ENCODE results near the gene ETS1. TPM values are rescaled to one million over a fixed set of nuclear protein-coding genes. Genes with fewer than 3 reads are reported as not detected.

ETS1 gene, protein sequence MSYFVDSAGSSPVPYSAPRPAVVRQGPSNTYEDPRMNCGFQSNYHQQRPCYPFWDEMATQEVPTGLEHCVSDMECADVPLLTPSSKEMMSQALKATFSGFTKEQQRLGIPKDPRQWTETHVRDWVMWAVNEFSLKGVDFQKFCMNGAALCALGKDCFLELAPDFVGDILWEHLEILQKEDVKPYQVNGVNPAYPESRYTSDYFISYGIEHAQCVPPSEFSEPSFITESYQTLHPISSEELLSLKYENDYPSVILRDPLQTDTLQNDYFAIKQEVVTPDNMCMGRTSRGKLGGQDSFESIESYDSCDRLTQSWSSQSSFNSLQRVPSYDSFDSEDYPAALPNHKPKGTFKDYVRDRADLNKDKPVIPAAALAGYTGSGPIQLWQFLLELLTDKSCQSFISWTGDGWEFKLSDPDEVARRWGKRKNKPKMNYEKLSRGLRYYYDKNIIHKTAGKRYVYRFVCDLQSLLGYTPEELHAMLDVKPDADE
- polyA plus RNA-seq (2011; rRNA removed) (18.8 and 20.0 TPM in 2 replicates), polyA plus RNA-seq (2017; fragmentation: RNase III; extraction: RNeasy Plus Mini Kit Qiagen cat#74134 plus additional on column Dnase treatment) (14.5 to 20.1 TPM (median 16.5 TPM) in 3 replicates), polyA minus RNA-seq (2011; rRNA and poly(A)+ RNA removed) (23.5 and 27.2 TPM in 2 replicates)
- 9.5 and 11.6 TPM in 2 replicates for polyA plus RNA-seq (2012; cell fraction: cytosol; rRNA removed)
- 7.7 and 11.8 TPM in 2 replicates for polyA plus RNA-seq (2012; cell fraction: nucleus; rRNA removed)

DNA sequence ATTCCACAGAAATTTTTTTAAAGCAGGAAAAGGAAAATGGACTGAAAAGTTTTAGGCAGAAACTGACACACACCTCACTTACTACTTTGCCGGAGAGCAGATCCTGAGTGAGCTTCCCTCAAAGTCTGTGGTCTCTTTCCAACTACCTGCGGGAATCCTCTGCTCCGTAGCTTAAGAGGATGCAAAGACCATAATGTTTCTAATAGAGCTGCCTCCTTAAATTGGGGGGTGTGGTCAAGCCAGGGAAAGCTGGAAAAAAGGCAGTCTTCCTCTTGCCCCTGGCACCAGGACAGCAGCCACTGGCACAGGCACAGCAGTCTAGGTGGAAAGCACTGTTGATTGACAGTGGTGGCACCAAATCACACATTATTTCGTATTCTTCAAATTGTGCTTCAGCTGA lies at the start of gene ETS1:
Gene ETS1, minus strand, starts transcription at position 144 of the 400 bp plus-strand sequence. CDS start 14,428 bp downstream, outside the sequence.
- CTCF ChIA-PET, result interaction anchor here (1.4 to 1.9 kb wide), 2 partner anchors 14 to 304 kb away, joined by 3 to 4 read pairs; no protein-coding TSS in a partner anchor
- peak in 1 of 2 experiments; percentile 74; a peak in 4 of 6 replicates for ATAC-seq
- FAIRE-seq, result no peak
- POLR2A ChIA-PET, result no interaction called here
- peak within 1 kb of the TSS; percentile 35 for H3K4me3 ChIP-seq
- H3K4me2 ChIP-seq, result peak within 1 kb of the TSS; percentile 75
- WGBS (ENCODE audit: missing lambda C conversion rate), result 6% methylated on average over 4 of the region's 4 CpGs
- DNase-seq (ENCODE audit: low read depth in 1 of 2, low spot score in 1 of 2), result peak; percentile 7
- H3K27ac ChIP-seq, result no peak within 1 kb of the TSS
- peaks cover 8% of the 10 kb centered on the region; the same call in 2 of the 3 replicates for H3K4me1 ChIP-seq
- no peaks in the 10 kb centered on the region for H3K9me3 ChIP-seq
- TF ChIP-seq HOXB13 (CRISPR knock-in tag; IDR thresholded peaks at IDR 0.05; ENCODE audit: low read depth) (no peak), JUNB (IDR thresholded peaks at IDR 0.05) (no peak), ZFP36 (IDR thresholded peaks at IDR 0.05; ENCODE audit: borderline replicate concordance, partially characterized antibody) (no peak), NR3C1 (IDR thresholded peaks at IDR 0.05) (no peak), CHD4 (IDR thresholded peaks at IDR 0.05; ENCODE audit: borderline replicate concordance) (no peak), CBX2 (IDR thresholded peaks at IDR 0.05; ENCODE audit: borderline replicate concordance, low read depth) (no peak), HEYL (CRISPR knock-in tag; IDR thresholded peaks at IDR 0.05) (no peak), ZC3H11A (IDR thresholded peaks at IDR 0.05) (no peak), TP53 (CRISPR knock-in tag; IDR thresholded peaks at IDR 0.05) (no peak), RCOR1 (IDR thresholded peaks at IDR 0.05; ENCODE audit: low read depth, low read length) (no peak), BHLHE40 (IDR thresholded peaks at IDR 0.05; ENCODE audit: low read depth, low read length) (no peak), POLR2A (IDR thresholded peaks at IDR 0.05; ENCODE audit: low read length) (no peak), RAD21 (conservative IDR thresholded peaks at IDR 0.05 in 1 of 2, IDR thresholded peaks at IDR 0.05 in 1 of 2) (no peak), TFCP2L1 (CRISPR knock-in tag; IDR thresholded peaks at IDR 0.05) (no peak), KDM1A (IDR thresholded peaks at IDR 0.05; ENCODE audit: low read depth) (no peak)
- TF ChIP-seq, protein P1, sequence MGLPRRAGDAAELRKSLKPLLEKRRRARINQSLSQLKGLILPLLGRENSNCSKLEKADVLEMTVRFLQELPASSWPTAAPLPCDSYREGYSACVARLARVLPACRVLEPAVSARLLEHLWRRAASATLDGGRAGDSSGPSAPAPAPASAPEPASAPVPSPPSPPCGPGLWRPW (IDR thresholded peaks at IDR 0.05), result no peak
- TF ChIP-seq, protein P2, sequence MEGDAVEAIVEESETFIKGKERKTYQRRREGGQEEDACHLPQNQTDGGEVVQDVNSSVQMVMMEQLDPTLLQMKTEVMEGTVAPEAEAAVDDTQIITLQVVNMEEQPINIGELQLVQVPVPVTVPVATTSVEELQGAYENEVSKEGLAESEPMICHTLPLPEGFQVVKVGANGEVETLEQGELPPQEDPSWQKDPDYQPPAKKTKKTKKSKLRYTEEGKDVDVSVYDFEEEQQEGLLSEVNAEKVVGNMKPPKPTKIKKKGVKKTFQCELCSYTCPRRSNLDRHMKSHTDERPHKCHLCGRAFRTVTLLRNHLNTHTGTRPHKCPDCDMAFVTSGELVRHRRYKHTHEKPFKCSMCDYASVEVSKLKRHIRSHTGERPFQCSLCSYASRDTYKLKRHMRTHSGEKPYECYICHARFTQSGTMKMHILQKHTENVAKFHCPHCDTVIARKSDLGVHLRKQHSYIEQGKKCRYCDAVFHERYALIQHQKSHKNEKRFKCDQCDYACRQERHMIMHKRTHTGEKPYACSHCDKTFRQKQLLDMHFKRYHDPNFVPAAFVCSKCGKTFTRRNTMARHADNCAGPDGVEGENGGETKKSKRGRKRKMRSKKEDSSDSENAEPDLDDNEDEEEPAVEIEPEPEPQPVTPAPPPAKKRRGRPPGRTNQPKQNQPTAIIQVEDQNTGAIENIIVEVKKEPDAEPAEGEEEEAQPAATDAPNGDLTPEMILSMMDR (IDR thresholded peaks at IDR 0.05), result no peak
- TF ChIP-seq, protein P3, sequence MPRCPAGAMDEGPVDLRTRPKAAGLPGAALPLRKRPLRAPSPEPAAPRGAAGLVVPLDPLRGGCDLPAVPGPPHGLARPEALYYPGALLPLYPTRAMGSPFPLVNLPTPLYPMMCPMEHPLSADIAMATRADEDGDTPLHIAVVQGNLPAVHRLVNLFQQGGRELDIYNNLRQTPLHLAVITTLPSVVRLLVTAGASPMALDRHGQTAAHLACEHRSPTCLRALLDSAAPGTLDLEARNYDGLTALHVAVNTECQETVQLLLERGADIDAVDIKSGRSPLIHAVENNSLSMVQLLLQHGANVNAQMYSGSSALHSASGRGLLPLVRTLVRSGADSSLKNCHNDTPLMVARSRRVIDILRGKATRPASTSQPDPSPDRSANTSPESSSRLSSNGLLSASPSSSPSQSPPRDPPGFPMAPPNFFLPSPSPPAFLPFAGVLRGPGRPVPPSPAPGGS (IDR thresholded peaks at IDR 0.05), result no peak
- TF ChIP-seq, protein P4, sequence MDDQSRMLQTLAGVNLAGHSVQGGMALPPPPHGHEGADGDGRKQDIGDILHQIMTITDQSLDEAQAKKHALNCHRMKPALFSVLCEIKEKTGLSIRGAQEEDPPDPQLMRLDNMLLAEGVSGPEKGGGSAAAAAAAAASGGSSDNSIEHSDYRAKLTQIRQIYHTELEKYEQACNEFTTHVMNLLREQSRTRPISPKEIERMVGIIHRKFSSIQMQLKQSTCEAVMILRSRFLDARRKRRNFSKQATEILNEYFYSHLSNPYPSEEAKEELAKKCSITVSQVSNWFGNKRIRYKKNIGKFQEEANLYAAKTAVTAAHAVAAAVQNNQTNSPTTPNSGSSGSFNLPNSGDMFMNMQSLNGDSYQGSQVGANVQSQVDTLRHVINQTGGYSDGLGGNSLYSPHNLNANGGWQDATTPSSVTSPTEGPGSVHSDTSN (IDR thresholded peaks at IDR 0.05), result no peak

DNA sequence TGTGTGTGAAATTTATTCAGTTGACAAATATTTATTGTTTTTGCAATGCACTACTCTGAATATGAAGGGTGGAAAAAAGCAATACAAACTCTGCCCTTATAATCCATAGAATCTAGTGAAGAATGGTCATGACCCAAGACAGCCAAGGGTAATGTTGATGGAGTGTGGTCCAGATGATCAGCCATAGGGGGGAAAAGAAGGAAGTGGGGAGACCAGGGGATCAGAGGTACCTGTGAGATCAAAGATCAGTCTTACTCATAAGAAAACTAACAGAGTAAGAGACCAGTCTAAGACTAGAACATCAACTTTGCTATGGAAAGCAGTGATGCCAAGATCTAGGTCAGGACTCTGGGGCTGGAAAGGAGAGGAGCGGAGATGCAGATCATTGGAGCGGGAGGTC lies 47.0 kb upstream of the ETS1 start:
- Histone ChIP-seq H3K4me2 (no peak overlapping the region), H3K9me3 (no peaks in the 10 kb centered on the region), H3K4me1 (peaks cover 11% of the 10 kb centered on the region; the same call in 2 of the 3 replicates), H3K4me3 (no peak overlapping the region), H3K27ac (no peak overlapping the region)
- WGBS (ENCODE audit: missing lambda C conversion rate), result 85% methylated on average over 2 of the region's 2 CpGs
- TF ChIP-seq, protein P5, sequence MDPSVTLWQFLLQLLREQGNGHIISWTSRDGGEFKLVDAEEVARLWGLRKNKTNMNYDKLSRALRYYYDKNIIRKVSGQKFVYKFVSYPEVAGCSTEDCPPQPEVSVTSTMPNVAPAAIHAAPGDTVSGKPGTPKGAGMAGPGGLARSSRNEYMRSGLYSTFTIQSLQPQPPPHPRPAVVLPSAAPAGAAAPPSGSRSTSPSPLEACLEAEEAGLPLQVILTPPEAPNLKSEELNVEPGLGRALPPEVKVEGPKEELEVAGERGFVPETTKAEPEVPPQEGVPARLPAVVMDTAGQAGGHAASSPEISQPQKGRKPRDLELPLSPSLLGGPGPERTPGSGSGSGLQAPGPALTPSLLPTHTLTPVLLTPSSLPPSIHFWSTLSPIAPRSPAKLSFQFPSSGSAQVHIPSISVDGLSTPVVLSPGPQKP (IDR thresholded peaks at IDR 0.05; ENCODE audit: low read depth, low read length), result no peak
- no peak for TF ChIP-seq CEBPB (IDR thresholded peaks at IDR 0.05)
- TF ChIP-seq HEYL (CRISPR knock-in tag; IDR thresholded peaks at IDR 0.05), result no peak
- no peak for TF ChIP-seq CBX2 (IDR thresholded peaks at IDR 0.05; ENCODE audit: borderline replicate concordance, low read depth)
- TF ChIP-seq EP300 (IDR thresholded peaks at IDR 0.05), result no peak
- TF ChIP-seq FOXS1 (CRISPR knock-in tag; IDR thresholded peaks at IDR 0.05), result no peak
- POLR2A ChIA-PET, result no interaction called here
- ATAC-seq, result no peak
- no peak for FAIRE-seq
- no peak for DNase-seq (ENCODE audit: low read depth in 1 of 2, low spot score in 1 of 2)
- CTCF ChIA-PET, result interaction anchor here (0.7 to 7.8 kb wide), 4 partner anchors 344 to 476 kb away, joined by 3 to 156 read pairs (median 36); no protein-coding TSS in a partner anchor

All from A549 (cell line).